Lower leg skin (tissue), 4 donors: ENCODE results near the gene ANKIB1. TPM values are rescaled to one million over a fixed set of nuclear protein-coding genes. Genes with fewer than 3 reads are reported as not detected.

Experiments used
- DNase-seq, 2 donors: peaks; one replicate each; pipeline ENCODE4 v3.0.0-alpha.2; 2019; ENCODE audit warnings: low spot score in 2 of 2
- H3K4me3 ChIP-seq: fragments of 200-600 bp; sonication (generic); 2 replicates; pipeline ENCODE4 v1.5.1; 2017; ENCODE audit warnings: mild to moderate bottlenecking, low read depth; ENCODE audit not compliant: poor library complexity, severe bottlenecking
- POLR2A ChIP-seq, 2 donors: fragments of 450-650 bp; IDR thresholded peaks; one replicate each; pipeline ENCODE4 v1.6.1; 2016 to 2017; ENCODE audit warnings: antibody characterized with exemption in 2 of 2, mild to moderate bottlenecking in 1 of 2, moderate library complexity in 1 of 2
- WGBS, 2 donors: methylation state at CpG; one replicate each; pipeline ENCODE4 v1.1.5; 2018; 5-methylcytosine and 5-hydroxymethylcytosine counted together
- intact Hi-C: fragments of 100-400 bp; cut with DNase I; formaldehyde crosslinking; loops from one replicate; pipeline ENCODE4 v1.15.0; 2023; ENCODE audit warnings: low total_unique reads
- total RNA-seq, 4 donors: library from RNA; depleted of rRNA; stranded (reverse); fragments of >200 nt; gene quantifications; one replicate each; pipeline ENCODE4 v1.1.0, GENCODE V29; 2016
- TF ChIP-seq, protein P1 (sequence below), 3 donors: fragments of 450-650 bp; IDR thresholded peaks; one replicate each; pipeline ENCODE4 v1.5.1; 2016; ENCODE audit warnings: antibody characterized with exemption in 3 of 3, mild to moderate bottlenecking in 3 of 3, moderate library complexity in 2 of 3

Gene ANKIB1
- total RNA-seq, 4 donors from 2014 or later, result 26.9 to 57.7 (median 34.5) TPM

DNA sequence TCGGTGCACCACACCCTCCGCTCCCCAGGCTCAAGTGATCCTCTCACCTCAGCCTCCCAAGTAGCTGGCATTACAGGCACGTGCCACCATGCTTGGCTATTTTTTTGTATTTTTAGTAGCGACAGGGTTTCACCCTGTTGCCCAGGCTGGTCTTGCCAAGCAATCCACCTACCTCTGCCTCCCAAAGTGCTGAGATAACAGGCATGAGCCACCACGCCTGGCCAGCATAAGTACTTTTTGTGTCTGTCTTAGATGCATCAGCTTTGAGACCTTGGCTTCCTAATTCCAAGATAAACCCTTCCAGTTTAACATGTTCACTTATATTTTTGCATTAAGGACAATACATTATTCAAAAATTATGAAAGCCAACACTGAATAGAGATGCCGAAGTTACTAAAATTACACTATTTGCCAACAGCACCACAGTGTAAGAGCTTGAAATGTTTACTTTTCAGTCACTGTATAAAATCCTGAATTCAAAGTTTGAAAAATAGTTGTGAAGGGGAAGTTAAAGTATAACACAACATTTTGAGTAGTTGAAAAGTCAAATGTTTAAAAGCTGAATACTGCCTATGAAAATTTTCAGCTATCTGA lies 36.5 kb downstream of the ANKIB1 start:
- TF ChIP-seq, protein P1, sequence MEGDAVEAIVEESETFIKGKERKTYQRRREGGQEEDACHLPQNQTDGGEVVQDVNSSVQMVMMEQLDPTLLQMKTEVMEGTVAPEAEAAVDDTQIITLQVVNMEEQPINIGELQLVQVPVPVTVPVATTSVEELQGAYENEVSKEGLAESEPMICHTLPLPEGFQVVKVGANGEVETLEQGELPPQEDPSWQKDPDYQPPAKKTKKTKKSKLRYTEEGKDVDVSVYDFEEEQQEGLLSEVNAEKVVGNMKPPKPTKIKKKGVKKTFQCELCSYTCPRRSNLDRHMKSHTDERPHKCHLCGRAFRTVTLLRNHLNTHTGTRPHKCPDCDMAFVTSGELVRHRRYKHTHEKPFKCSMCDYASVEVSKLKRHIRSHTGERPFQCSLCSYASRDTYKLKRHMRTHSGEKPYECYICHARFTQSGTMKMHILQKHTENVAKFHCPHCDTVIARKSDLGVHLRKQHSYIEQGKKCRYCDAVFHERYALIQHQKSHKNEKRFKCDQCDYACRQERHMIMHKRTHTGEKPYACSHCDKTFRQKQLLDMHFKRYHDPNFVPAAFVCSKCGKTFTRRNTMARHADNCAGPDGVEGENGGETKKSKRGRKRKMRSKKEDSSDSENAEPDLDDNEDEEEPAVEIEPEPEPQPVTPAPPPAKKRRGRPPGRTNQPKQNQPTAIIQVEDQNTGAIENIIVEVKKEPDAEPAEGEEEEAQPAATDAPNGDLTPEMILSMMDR (IDR thresholded peaks at IDR 0.05), result no peak
- TF ChIP-seq POLR2A (IDR thresholded peaks at IDR 0.05), result no peak
- WGBS, 2 donors, result 93 to 95% methylated on average over 6 of the region's 6 CpGs
- H3K4me3 ChIP-seq, result no peak overlapping the region
- DNase-seq, result no peak
- intact Hi-C loops, result no loop called here

DNA sequence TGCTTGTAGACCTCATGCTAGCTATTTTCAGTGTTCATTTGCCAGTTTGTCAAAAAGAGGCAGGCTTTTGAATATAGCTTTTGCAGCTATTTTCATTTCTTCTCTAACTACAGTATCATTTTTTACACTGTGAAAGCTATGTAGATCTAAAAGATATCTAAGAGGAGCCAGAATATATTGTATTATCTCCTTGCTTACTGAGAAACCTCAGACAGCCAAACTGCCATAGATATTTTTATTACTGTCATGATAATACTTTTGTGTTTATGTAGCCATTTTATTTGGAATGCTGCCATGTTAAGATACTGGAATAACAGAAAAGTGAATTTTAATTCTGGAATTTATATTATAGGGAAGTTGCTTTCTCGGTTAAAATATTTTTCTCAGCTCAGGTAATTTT lies 37.2 kb downstream of the ANKIB1 start:
- DNase-seq, result no peak
- WGBS, 2 donors, result 88 to 94% methylated on average over 1 of the region's 1 CpG
- TF ChIP-seq POLR2A (IDR thresholded peaks at IDR 0.05), result no peak
- TF ChIP-seq, protein P1 (IDR thresholded peaks at IDR 0.05), result no peak
- intact Hi-C loops, result no loop called here
- no peak overlapping the region for H3K4me3 ChIP-seq

- TF ChIP-seq, protein P1 (IDR thresholded peaks at IDR 0.05), result no peak
- no peak for TF ChIP-seq POLR2A (IDR thresholded peaks at IDR 0.05)
- no peak overlapping the region for H3K4me3 ChIP-seq
- no peak for DNase-seq
- intact Hi-C loops, result no loop called here
- WGBS, 2 donors, result 86 to 89% methylated on average over 2 of the region's 2 CpGs
These were observed 43.5 kb downstream of the ANKIB1 start for GRCh38 chr7:92289321-92289720.

GRCh38 chr7:92292981-92293380 lies 47.2 kb downstream of the ANKIB1 start:
- intact Hi-C loops, result no loop called here
- WGBS, 2 donors, result 67 to 71% methylated on average over 3 of the region's 3 CpGs
- H3K4me3 ChIP-seq, result no peak overlapping the region
- DNase-seq, result no peak
- no peak for TF ChIP-seq POLR2A (IDR thresholded peaks at IDR 0.05)
- TF ChIP-seq, protein P1 (IDR thresholded peaks at IDR 0.05), result no peak

- intact Hi-C loops, result no loop called here
- H3K4me3 ChIP-seq, result no peak overlapping the region
- TF ChIP-seq POLR2A (IDR thresholded peaks at IDR 0.05), result no peak
- TF ChIP-seq, protein P1 (IDR thresholded peaks at IDR 0.05), result no peak
- 66 to 67% methylated on average over 2 of the region's 2 CpGs for WGBS, 2 donors
- no peak for DNase-seq
These were observed 48.3 kb downstream of the ANKIB1 start for GRCh38 chr7:92293896-92294590.
